ENCODE measurements around the gene FER. TPM values are rescaled to one million over a fixed set of nuclear protein-coding genes. Genes with fewer than 3 reads are reported as not detected.

Gene FER
- total RNA-seq, 1 experiment from 2014 or later = 16.4 TPM

DNA sequence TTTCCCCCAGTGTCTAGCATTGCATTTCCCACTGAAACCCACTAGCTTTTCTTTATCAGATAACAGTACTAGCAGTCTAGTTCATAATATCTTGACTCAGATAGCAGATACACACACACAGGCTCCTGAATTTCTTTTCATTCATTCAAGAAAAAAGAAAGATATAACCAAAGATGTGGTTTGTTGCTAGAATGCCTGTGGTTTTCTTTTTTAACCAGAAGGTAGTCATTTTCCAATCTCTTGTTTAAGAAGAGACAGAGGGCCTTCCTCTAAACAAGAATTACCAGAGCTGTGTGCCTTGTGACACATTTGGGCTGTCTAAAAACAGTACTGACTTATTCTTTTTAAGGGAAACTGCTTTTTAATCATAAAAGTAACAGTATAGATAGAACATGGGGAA lies 494.8 kb downstream of the FER start:
- Histone ChIP-seq H3K27ac (ENCODE audit: low read depth, low read length, poor library complexity, severe bottlenecking) (no peak overlapping the region), H3K4me3 (ENCODE audit: low read depth, low read length, poor library complexity, severe bottlenecking) (no peak overlapping the region), H3K27me3 (replicated peaks; ENCODE audit: insufficient read depth, low read depth, low read length, poor library complexity) (no peaks in the 10 kb centered on the region), H3K36me3 (ENCODE audit: insufficient read depth, low read length, poor library complexity, severe bottlenecking) (no peaks in the 10 kb centered on the region), H3K4me1 (ENCODE audit: insufficient read depth, low read length, poor library complexity, severe bottlenecking) (no peaks in the 10 kb centered on the region), H3K9me3 (ENCODE audit: low read depth, low read length, poor library complexity, severe bottlenecking) (peaks cover 14% of the 10 kb centered on the region)
- intact Hi-C loops (cut with micrococcal nuclease; ENCODE audit: unreplicated experiment) = no loop called here
- CTCF ChIA-PET = no interaction called here
- no peak for TF ChIP-seq EZH2 (IDR thresholded peaks at IDR 0.05; ENCODE audit: borderline replicate concordance, low read depth, low read length, poor library complexity, severe bottlenecking)
- TF ChIP-seq, protein P1, sequence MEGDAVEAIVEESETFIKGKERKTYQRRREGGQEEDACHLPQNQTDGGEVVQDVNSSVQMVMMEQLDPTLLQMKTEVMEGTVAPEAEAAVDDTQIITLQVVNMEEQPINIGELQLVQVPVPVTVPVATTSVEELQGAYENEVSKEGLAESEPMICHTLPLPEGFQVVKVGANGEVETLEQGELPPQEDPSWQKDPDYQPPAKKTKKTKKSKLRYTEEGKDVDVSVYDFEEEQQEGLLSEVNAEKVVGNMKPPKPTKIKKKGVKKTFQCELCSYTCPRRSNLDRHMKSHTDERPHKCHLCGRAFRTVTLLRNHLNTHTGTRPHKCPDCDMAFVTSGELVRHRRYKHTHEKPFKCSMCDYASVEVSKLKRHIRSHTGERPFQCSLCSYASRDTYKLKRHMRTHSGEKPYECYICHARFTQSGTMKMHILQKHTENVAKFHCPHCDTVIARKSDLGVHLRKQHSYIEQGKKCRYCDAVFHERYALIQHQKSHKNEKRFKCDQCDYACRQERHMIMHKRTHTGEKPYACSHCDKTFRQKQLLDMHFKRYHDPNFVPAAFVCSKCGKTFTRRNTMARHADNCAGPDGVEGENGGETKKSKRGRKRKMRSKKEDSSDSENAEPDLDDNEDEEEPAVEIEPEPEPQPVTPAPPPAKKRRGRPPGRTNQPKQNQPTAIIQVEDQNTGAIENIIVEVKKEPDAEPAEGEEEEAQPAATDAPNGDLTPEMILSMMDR (conservative IDR thresholded peaks at IDR 0.05; ENCODE audit: low read depth, low read length) = no peak
- no TSS peak for BruUV-seq (replicated peaks)
- no peak for DNase-seq (ENCODE audit: low spot score)
- POLR2A ChIA-PET (ENCODE audit: low non-redundant PET) = no interaction called here

DNA sequence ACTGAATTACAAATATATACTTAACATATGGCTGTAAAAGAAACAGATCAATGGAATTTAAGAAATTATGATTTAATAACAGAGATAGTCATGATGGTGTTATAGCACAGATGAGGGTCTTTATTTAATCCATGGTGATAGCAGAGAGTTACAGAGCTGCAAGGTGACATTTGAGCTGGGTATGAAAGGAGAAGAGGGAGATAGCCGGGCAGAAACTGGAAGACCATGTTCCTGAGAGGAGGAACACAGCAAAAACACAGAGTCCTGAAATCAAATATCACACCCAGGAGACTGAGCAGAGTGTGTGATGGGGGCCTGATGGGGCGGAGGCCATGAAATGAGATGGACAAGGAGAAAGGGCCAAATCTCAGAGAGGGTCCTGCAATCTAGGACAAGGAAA lies 498.7 kb downstream of the FER start:
- no peak for DNase-seq (ENCODE audit: low spot score)
- Histone ChIP-seq H3K4me3 (ENCODE audit: low read depth, low read length, poor library complexity, severe bottlenecking) (no peak overlapping the region), H3K27ac (ENCODE audit: low read depth, low read length, poor library complexity, severe bottlenecking) (no peak overlapping the region), H3K36me3 (ENCODE audit: insufficient read depth, low read length, poor library complexity, severe bottlenecking) (no peaks in the 10 kb centered on the region), H3K27me3 (replicated peaks; ENCODE audit: insufficient read depth, low read depth, low read length, poor library complexity) (no peaks in the 10 kb centered on the region), H3K4me1 (ENCODE audit: insufficient read depth, low read length, poor library complexity, severe bottlenecking) (no peaks in the 10 kb centered on the region), H3K9me3 (ENCODE audit: low read depth, low read length, poor library complexity, severe bottlenecking) (peaks cover 14% of the 10 kb centered on the region)
- ChIA-PET POLR2A (ENCODE audit: low non-redundant PET) (no interaction called here), CTCF (no interaction called here)
- intact Hi-C loops (cut with micrococcal nuclease; ENCODE audit: unreplicated experiment) = no loop called here
- BruUV-seq (replicated peaks) = no TSS peak
- TF ChIP-seq EZH2 (IDR thresholded peaks at IDR 0.05; ENCODE audit: borderline replicate concordance, low read depth, low read length, poor library complexity, severe bottlenecking) = no peak
- TF ChIP-seq, protein P1 (conservative IDR thresholded peaks at IDR 0.05; ENCODE audit: low read depth, low read length) = no peak

All from A673 (cell line).